SK-N-SH (cell line): Measurements from ENCODE around the gene OR51V1.

Source experiments
- CTCF ChIP-seq: fragments of 200-600 bp; sonication (generic); IDR thresholded peaks from 2 replicates; pipeline ENCODE4 v1.6.1; 2017; ENCODE audit warnings: antibody characterized with exemption, mild to moderate bottlenecking, moderate library complexity
- EP300 ChIP-seq, 2 experiments: IDR thresholded peaks; 2 replicates each; pipeline versions ENCODE4 v1.4.0 to v1.6.1; 2012; ENCODE audit warnings: borderline replicate concordance in 1 of 2, low read depth in 1 of 2, low read length in 1 of 2
- EZH2phosphoT487 ChIP-seq: fragments of 200-600 bp; sonication (generic); IDR thresholded peaks from 2 replicates; pipeline ENCODE4 v1.6.1; 2017; ENCODE audit warnings: low read depth, mixed run types, mild to moderate bottlenecking, antibody characterized with exemption, moderate library complexity, borderline replicate concordance
- GABPA ChIP-seq: IDR thresholded peaks from 2 replicates; pipeline ENCODE4 v1.4.0; 2012; ENCODE audit warnings: low read depth, mild to moderate bottlenecking
- GATA2 ChIP-seq: sonication (generic); formaldehyde crosslinking; IDR thresholded peaks from 2 replicates; pipeline ENCODE4 v1.5.0; 2020; ENCODE audit warnings: mild to moderate bottlenecking, missing genetic modification reagents
- JUND ChIP-seq: IDR thresholded peaks from 2 replicates; pipeline ENCODE4 v1.4.0; 2012
- MAX ChIP-seq: IDR thresholded peaks from 2 replicates; pipeline ENCODE4 v1.4.0; 2012; ENCODE audit warnings: low read depth
- NRF1 ChIP-seq: IDR thresholded peaks from 2 replicates; pipeline ENCODE4 v1.6.1; 2012; ENCODE audit warnings: low read depth, mild to moderate bottlenecking, low read length
- PBX3 ChIP-seq: IDR thresholded peaks from 2 replicates; pipeline ENCODE4; 2012
- POLR2AphosphoS5 ChIP-seq: IDR thresholded peaks from 2 replicates; pipeline ENCODE4 v1.6.1; 2012; ENCODE audit warnings: low read depth, low read length
- RAD21 ChIP-seq: IDR thresholded peaks from 2 replicates; pipeline ENCODE4 v1.6.1; 2012; ENCODE audit warnings: mild to moderate bottlenecking, low read length
- REST ChIP-seq: IDR thresholded peaks from 2 replicates; pipeline ENCODE4 v1.6.1; 2012; ENCODE audit warnings: mild to moderate bottlenecking, low read depth, low read length, moderate library complexity
- SIN3A ChIP-seq: IDR thresholded peaks from 2 replicates; pipeline ENCODE4 v1.6.1; 2012; ENCODE audit warnings: low read depth, mild to moderate bottlenecking, low read length, moderate library complexity, borderline replicate concordance
- TCF12 ChIP-seq: IDR thresholded peaks from 2 replicates; pipeline ENCODE4 v1.4.0; 2012

- no peak for TF ChIP-seq CTCF
- TF ChIP-seq JUND: no peak
- TF ChIP-seq SIN3A: no peak
- no peak for TF ChIP-seq TCF12
- TF ChIP-seq EP300 (IDR thresholded peaks at IDR 0.05; ENCODE audit: borderline replicate concordance in 1 of 2, low read depth in 1 of 2, low read length in 1 of 2): no peak
- no peak for TF ChIP-seq MAX
- TF ChIP-seq RAD21: no peak
- no peak for TF ChIP-seq PBX3
- TF ChIP-seq NRF1: no peak
- no peak for TF ChIP-seq GATA2 (CRISPR knock-in tag)
- TF ChIP-seq GABPA: no peak
- TF ChIP-seq EZH2phosphoT487: no peak
- TF ChIP-seq POLR2AphosphoS5: no peak
- no peak for TF ChIP-seq REST
These were observed 40.7 kb downstream of the OR51V1 start for GRCh38 chr11:5159806-5160205.
